ENCODE data around the gene RNF130. TPM values are rescaled to one million over a fixed set of nuclear protein-coding genes. Genes with fewer than 3 reads are reported as not detected.

Gene RNF130
- total RNA-seq, 6 experiments from 2014 or later, result 66.7 to 119 (median 89.9) TPM

- WGBS (ENCODE audit: insufficient coverage, low coverage, low lambda C conversion rate, missing lambda C conversion rate), result 89% methylated on average over 7 of the region's 7 CpGs
- no peaks in the 10 kb centered on the region for H3K9me3 ChIP-seq
- H3K4me3 ChIP-seq, result no peak overlapping the region
- no peaks in the 10 kb centered on the region for H3K27me3 ChIP-seq
- peaks cover 0 to 13% (median under 1%) of the 10 kb centered on the region in 4 donors for H3K36me3 ChIP-seq
- ATAC-seq, result no peak
- H3K4me1 ChIP-seq, result no peaks in the 10 kb centered on the region
- intact Hi-C loops (cut with DNase I), result no loop called here
- DNase-seq, result no peak
- TF ChIP-seq POLR2A (IDR thresholded peaks at IDR 0.05) (no peak), CTCF (IDR thresholded peaks at IDR 0.05) (no peak)
- H3K27ac ChIP-seq, result no peak overlapping the region
Observed at GRCh38 chr5:180009581-180009980, 62.0 kb downstream of the RNF130 start.

GRCh38 chr5:180008433-180008832 lies 63.1 kb downstream of the RNF130 start:
- DNase-seq (no peak), ATAC-seq (no peak)
- Histone ChIP-seq H3K27ac (no peak overlapping the region), H3K4me1 (no peaks in the 10 kb centered on the region), H3K9me3 (no peaks in the 10 kb centered on the region), H3K27me3 (no peaks in the 10 kb centered on the region), H3K36me3 (peaks cover 0 to 13% (median under 1%) of the 10 kb centered on the region in 4 donors), H3K4me3 (no peak overlapping the region)
- intact Hi-C loops (cut with DNase I), result no loop called here
- TF ChIP-seq CTCF (IDR thresholded peaks at IDR 0.05) (no peak), POLR2A (IDR thresholded peaks at IDR 0.05) (no peak)
- 90% methylated on average over 4 of the region's 7 CpGs for WGBS (ENCODE audit: insufficient coverage, low coverage, low lambda C conversion rate, missing lambda C conversion rate)

DNA sequence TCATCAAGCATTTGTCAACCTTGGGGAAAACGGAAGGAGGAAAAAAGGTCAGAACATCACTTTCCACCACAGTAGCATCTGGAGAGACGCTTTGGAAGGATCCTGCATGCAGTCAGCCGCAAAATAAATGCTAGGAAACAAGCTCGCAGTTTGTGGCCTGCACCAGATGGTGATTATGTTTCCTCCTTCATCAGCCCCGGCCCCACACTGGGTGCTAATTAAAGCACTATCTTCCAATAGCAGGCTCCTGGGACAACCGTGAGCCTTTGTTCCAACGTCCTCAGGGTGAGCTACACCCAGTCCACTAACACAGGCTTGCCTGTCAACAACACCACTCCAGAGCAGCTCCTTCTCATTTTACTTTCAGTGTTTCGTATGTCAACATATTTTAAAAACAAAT lies 64.0 kb downstream of the RNF130 start:
- intact Hi-C loops (cut with DNase I), result no loop called here
- DNase-seq, result no peak
- TF ChIP-seq CTCF (IDR thresholded peaks at IDR 0.05), result no peak
- TF ChIP-seq POLR2A (IDR thresholded peaks at IDR 0.05), result no peak
- Histone ChIP-seq H3K27me3 (no peaks in the 10 kb centered on the region), H3K9me3 (no peaks in the 10 kb centered on the region), H3K36me3 (peaks cover 0 to 8% (median under 1%) of the 10 kb centered on the region in 4 donors), H3K4me1 (no peaks in the 10 kb centered on the region), H3K27ac (no peak overlapping the region), H3K4me3 (no peak overlapping the region)
- 76% methylated on average over 6 of the region's 8 CpGs for WGBS (ENCODE audit: insufficient coverage, low coverage, low lambda C conversion rate, missing lambda C conversion rate)
- ATAC-seq, result no peak

DNA sequence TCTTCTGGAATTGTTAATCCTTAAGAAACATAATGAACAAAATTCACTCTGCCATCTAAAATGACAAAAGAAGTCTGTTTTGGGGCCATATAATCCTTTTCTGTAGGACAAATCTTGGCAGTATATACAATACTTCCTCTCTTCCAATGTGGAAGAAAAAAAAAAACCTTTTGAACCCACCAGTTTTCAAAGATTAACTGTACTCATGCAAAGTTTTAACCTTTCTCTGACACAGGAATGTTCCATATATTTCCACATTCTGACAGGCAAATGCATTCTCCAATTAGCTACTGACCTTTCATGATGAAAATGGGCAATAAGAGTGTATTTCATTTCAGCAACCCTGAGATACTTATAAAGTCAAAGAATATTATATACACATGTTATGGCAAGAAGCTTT lies 65.4 kb downstream of the RNF130 start:
- Histone ChIP-seq H3K27me3 (no peaks in the 10 kb centered on the region), H3K4me3 (no peak overlapping the region), H3K36me3 (peaks cover 0 to 5% (median 0%) of the 10 kb centered on the region in 4 donors), H3K4me1 (no peaks in the 10 kb centered on the region), H3K27ac (no peak overlapping the region), H3K9me3 (no peaks in the 10 kb centered on the region)
- ATAC-seq (no peak), DNase-seq (no peak)
- TF ChIP-seq CTCF (IDR thresholded peaks at IDR 0.05) (no peak), POLR2A (IDR thresholded peaks at IDR 0.05) (no peak)
- intact Hi-C loops (cut with DNase I), result no loop called here

DNA sequence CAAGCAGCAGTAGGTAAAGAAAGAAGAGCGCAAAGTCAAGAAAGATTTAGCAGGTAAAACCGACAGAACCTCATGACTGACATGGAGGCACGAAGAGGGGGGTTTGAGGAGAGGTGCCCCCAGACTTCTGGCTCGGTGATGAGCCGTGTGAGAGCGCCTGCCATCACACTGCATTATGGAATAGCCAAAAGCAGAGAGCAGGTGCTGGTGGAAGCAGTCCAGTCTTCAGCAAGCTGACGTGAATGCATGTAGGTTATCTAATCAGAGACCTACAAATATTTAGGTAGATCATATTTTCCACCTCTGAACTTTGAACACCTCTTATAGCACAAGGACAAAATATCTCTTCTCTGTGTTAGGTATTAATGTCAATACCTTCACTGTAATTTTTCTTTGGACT lies 68.4 kb downstream of the RNF130 start:
- intact Hi-C loops (cut with DNase I), result no loop called here
- Histone ChIP-seq H3K36me3 (no peaks in the 10 kb centered on the region), H3K9me3 (no peaks in the 10 kb centered on the region), H3K27me3 (no peaks in the 10 kb centered on the region), H3K27ac (no peak overlapping the region), H3K4me3 (no peak overlapping the region), H3K4me1 (no peaks in the 10 kb centered on the region)
- 100% methylated on average over 2 of the region's 7 CpGs for WGBS (ENCODE audit: insufficient coverage, low coverage, low lambda C conversion rate, missing lambda C conversion rate)
- no peak for ATAC-seq
- DNase-seq, result no peak
- TF ChIP-seq CTCF (IDR thresholded peaks at IDR 0.05) (no peak), POLR2A (IDR thresholded peaks at IDR 0.05) (no peak)
